ENCODE measurements around the gene ZDHHC11B. TPM values are rescaled to one million over a fixed set of nuclear protein-coding genes. Genes with fewer than 3 reads are reported as not detected.

ZDHHC11B gene
- total RNA-seq, 1 experiment from 2014 or later: 3.8 TPM

- CTCF ChIA-PET: interaction anchor here (1.0 to 2.1 kb wide), 3 partner anchors 235 to 351 kb away, joined by 3 to 10 read pairs (median 4); no protein-coding TSS in a partner anchor
Observed at GRCh38 chr5:668283-668995, 116.1 kb downstream of the ZDHHC11B start.

More at GRCh38 chr5:668283-668995, 116.1 kb downstream of the ZDHHC11B start:
- Histone ChIP-seq H3K4me1 (ENCODE audit: control insufficient read depth in 1 of 2, insufficient read depth in 2 of 2, low read length in 2 of 2) (peaks cover 2 to 54% of the 10 kb centered on the region in 2 experiments; a peak in 3 of 4 replicates), H3K27me3 (ENCODE audit: insufficient read depth, low read length) (no peaks in the 10 kb centered on the region), H2AFZ (ENCODE audit: low read depth, low read length, poor library complexity, severe bottlenecking) (no peak overlapping the region), H3K4me2 (ENCODE audit: low read length) (no peak overlapping the region), H3K9ac (ENCODE audit: low read length) (no peak overlapping the region), H3K9me3 (ENCODE audit: control insufficient read depth in 1 of 2, insufficient read depth in 1 of 2, low read depth in 1 of 2, low read length in 2 of 2) (no peaks in the 10 kb centered on the region), H3K36me3 (ENCODE audit: control insufficient read depth in 1 of 2, insufficient read depth in 2 of 2, low read length in 2 of 2) (peaks cover 0 to 3% of the 10 kb centered on the region in 2 experiments; a peak in 1 of 4 replicates), H4K20me1 (ENCODE audit: insufficient read depth) (no peaks in the 10 kb centered on the region), H3K27ac (ENCODE audit: low read depth, low read length) (peak overlapping the region; percentile 2; the same call in 1 of the 2 replicates), H3K4me3 (replicated peaks in 1 of 2; ENCODE audit: low read depth in 1 of 2, low read length in 2 of 2) (no peak overlapping the region), H3K9me2 (ENCODE audit: insufficient read depth) (no peaks in the 10 kb centered on the region), H3K79me2 (ENCODE audit: insufficient read depth, low read length) (no peaks in the 10 kb centered on the region)
- DNase-seq (ENCODE audit: low read depth, low spot score): no peak
- RAD21 ChIA-PET (ENCODE audit: low non-redundant PET in 1 of 2, low total read pairs in 2 of 2, uncharacterized antibody in 2 of 2, unreplicated experiment in 2 of 2): interaction anchor here in 1 of 2 experiments (0.5 kb wide), 1 partner anchor 266 kb away, joined by 7 read pairs; no protein-coding TSS in a partner anchor
- no peak for ATAC-seq
- TF ChIP-seq ZBTB33 (IDR thresholded peaks at IDR 0.05; ENCODE audit: extremely low read depth, insufficient replicate concordance, low read length): no peak
- TF ChIP-seq EGR1 (IDR thresholded peaks at IDR 0.05; ENCODE audit: low read depth): no peak
- no peak for TF ChIP-seq ZFX (IDR thresholded peaks at IDR 0.05)
- no peak for TF ChIP-seq CBX3 (IDR thresholded peaks at IDR 0.05; ENCODE audit: low read depth)
- no peak for TF ChIP-seq REST (IDR thresholded peaks at IDR 0.05; ENCODE audit: low read depth)
- TF ChIP-seq TCF7L2 (IDR thresholded peaks at IDR 0.05; ENCODE audit: borderline replicate concordance, extremely low read depth, insufficient read depth, insufficient read length): no peak
- TF ChIP-seq FOSL1 (IDR thresholded peaks at IDR 0.05; ENCODE audit: low read depth): no peak
- BruUV-seq (replicated peaks): no TSS peak
- POLR2A ChIA-PET: no interaction called here
- intact Hi-C loops (cut with micrococcal nuclease): no loop called here

Data from HCT116 (cell line).